IMR-90 (cell line): ENCODE data around the gene AOX1. TPM values are rescaled to one million over a fixed set of nuclear protein-coding genes. Genes with fewer than 3 reads are reported as not detected.

ENCODE experiments used
- ATAC-seq: fragments of 200-7000 bp; cut with Tn5 transposase; 2 replicates; pipeline ENCODE4 v1.9.1; 2020; ENCODE audit warnings: low read depth, mild to moderate bottlenecking, moderate library complexity
- BruUV-seq: library from RNA; stranded (reverse); fragments of 400-500 nt; replicated peaks from 2 replicates; lab custom pipeline; 2021; lab: Mats Ljungman, UMichigan
- CTCF ChIA-PET: fragments of 300-600 bp; formaldehyde crosslinking; extraction: SDS; loops from one replicate; lab custom pipeline; 2021; ENCODE audit warnings: antibody characterized with exemption; lab: Yijun Ruan, JAX
- POLR2A ChIA-PET: fragments of 300-600 bp; sonication (Branson Sonifier 250); formaldehyde crosslinking; loops from one replicate; lab custom pipeline; 2022; ENCODE audit warnings: antibody characterized with exemption; ENCODE audit not compliant: unreplicated experiment; lab: Charles Lee
- DNase-seq: peaks from one replicate; pipeline ENCODE4 v3.0.0; 2013
- H2AFZ ChIP-seq: replicated peaks from 2 replicates; pipeline ENCODE3; 2013; ENCODE audit warnings: low read length, mild to moderate bottlenecking; ENCODE audit not compliant: poor library complexity
- H2AK5ac ChIP-seq: 2 replicates; pipeline ENCODE4 v1.6.1; 2013; ENCODE audit warnings: low read depth, low read length, inconsistent platforms
- H2AK9ac ChIP-seq: replicated peaks from 2 replicates; pipeline ENCODE3; 2013; ENCODE audit warnings: mild to moderate bottlenecking, low read depth, low read length, moderate library complexity; ENCODE audit not compliant: poor library complexity
- H2BK120ac ChIP-seq: 2 replicates; pipeline ENCODE4 v1.6.1; 2013; ENCODE audit warnings: low read depth, low read length, inconsistent platforms
- H2BK15ac ChIP-seq: 3 replicates; pipeline ENCODE4 v1.6.1; 2013; ENCODE audit warnings: low read depth, low read length, inconsistent platforms
- H2BK20ac ChIP-seq: 2 replicates; pipeline ENCODE4 v1.6.1; 2013; ENCODE audit warnings: low read depth, mild to moderate bottlenecking, inconsistent platforms, low read length, moderate library complexity
- H2BK5ac ChIP-seq: 2 replicates; pipeline ENCODE4 v1.6.1; 2013; ENCODE audit warnings: mild to moderate bottlenecking, low read depth, low read length, inconsistent platforms; ENCODE audit not compliant: poor library complexity, severe bottlenecking
- H3K14ac ChIP-seq: replicated peaks from 2 replicates; pipeline ENCODE4 v1.6.1; 2013; ENCODE audit warnings: low read depth, low read length, inconsistent platforms
- H3K18ac ChIP-seq: 2 replicates; pipeline ENCODE4 v1.6.1; 2013; ENCODE audit warnings: low read depth, low read length, control low read depth
- H3K23ac ChIP-seq: 2 replicates; pipeline ENCODE4 v1.6.1; 2013; ENCODE audit warnings: low read depth, low read length, inconsistent platforms
- H3K27ac ChIP-seq: 2 replicates; pipeline ENCODE4 v1.5.1; 2013; ENCODE audit warnings: mild to moderate bottlenecking, control low read depth, low read length; ENCODE audit not compliant: insufficient read depth
- H3K27me3 ChIP-seq: 2 replicates; pipeline ENCODE4 v1.6.1; 2013; ENCODE audit warnings: low read length; ENCODE audit not compliant: control insufficient read depth, insufficient read depth
- H3K36me3 ChIP-seq: 2 replicates; pipeline ENCODE4 v1.6.1; 2013; ENCODE audit warnings: low read length, mixed read lengths; ENCODE audit not compliant: control insufficient read depth, insufficient read depth
- H3K4ac ChIP-seq: 2 replicates; pipeline ENCODE4 v1.6.1; 2013; ENCODE audit warnings: low read depth, low read length, inconsistent platforms
- H3K4me1 ChIP-seq: 2 replicates; pipeline ENCODE4 v1.6.1; 2013; ENCODE audit warnings: low read length, mixed read lengths; ENCODE audit not compliant: control insufficient read depth, insufficient read depth
- H3K4me2 ChIP-seq: 2 replicates; pipeline ENCODE4 v1.6.1; 2013; ENCODE audit warnings: low read depth, mild to moderate bottlenecking, control low read depth, low read length, moderate library complexity
- H3K4me3 ChIP-seq: 2 replicates; pipeline ENCODE4 v1.5.1; 2013; ENCODE audit warnings: low read depth, mild to moderate bottlenecking, control low read depth, low read length, moderate library complexity; ENCODE audit not compliant: insufficient read depth
- H3K56ac ChIP-seq: 2 replicates; pipeline ENCODE4 v1.6.1; 2013; ENCODE audit warnings: low read length, inconsistent platforms; ENCODE audit not compliant: insufficient read depth; ENCODE audit errors: extremely low read depth
- H3K79me1 ChIP-seq, 2 experiments: 2 replicates each; pipeline ENCODE4 v1.6.1; 2013; ENCODE audit warnings: low read length in 2 of 2, inconsistent platforms in 1 of 2, low read depth in 1 of 2
- H3K9ac ChIP-seq: 2 replicates; pipeline ENCODE4 v1.6.1; 2013; ENCODE audit warnings: low read depth, low read length, control low read depth
- H3K9me1 ChIP-seq: 2 replicates; pipeline ENCODE4 v1.6.1; 2013; ENCODE audit warnings: low read length, inconsistent platforms; ENCODE audit not compliant: insufficient read depth
- H3K9me3 ChIP-seq: 2 replicates; pipeline ENCODE4 v1.6.1; 2013; ENCODE audit warnings: low read length; ENCODE audit not compliant: control insufficient read depth, insufficient read depth
- H4K20me1 ChIP-seq: 2 replicates; pipeline ENCODE4 v1.6.1; 2013; ENCODE audit warnings: low read length, inconsistent platforms; ENCODE audit not compliant: insufficient read depth
- H4K5ac ChIP-seq: 2 replicates; pipeline ENCODE4 v1.6.1; 2013; ENCODE audit warnings: mild to moderate bottlenecking, low read depth, low read length, control low read depth
- H4K8ac ChIP-seq, 2 experiments: 2 replicates each; pipeline ENCODE4 v1.6.1; 2013; ENCODE audit warnings: low read depth in 2 of 2, low read length in 2 of 2, control low read depth in 1 of 2, inconsistent platforms in 1 of 2
- H4K91ac ChIP-seq: 2 replicates; pipeline ENCODE4 v1.6.1; 2013; ENCODE audit warnings: low read depth, low read length, inconsistent platforms; ENCODE audit not compliant: insufficient read depth
- BHLHE40 ChIP-seq: fragments of 150-350 bp; IDR thresholded peaks from 2 replicates; pipeline ENCODE4 v1.6.1; 2016; ENCODE audit warnings: mild to moderate bottlenecking, low read depth, low read length
- CHD1 ChIP-seq: IDR thresholded peaks from 2 replicates; pipeline ENCODE4 v1.6.1; 2012; ENCODE audit warnings: low read depth, low read length, improper control_type of control experiment
- CTCF ChIP-seq: conservative IDR thresholded peaks from 2 replicates; pipeline ENCODE4 v1.5.1; 2012; ENCODE audit warnings: mild to moderate bottlenecking, low read depth, low read length, improper control_type of control experiment
- ELK1 ChIP-seq: fragments of 150-350 bp; IDR thresholded peaks from 2 replicates; pipeline ENCODE4 v1.6.1; 2016; ENCODE audit warnings: low read depth, mild to moderate bottlenecking, low read length, moderate library complexity, borderline replicate concordance
- FOS ChIP-seq: fragments of 150-350 bp; IDR thresholded peaks from 2 replicates; pipeline ENCODE4 v1.6.1; 2016; ENCODE audit warnings: low read depth, low read length
- MAFK ChIP-seq: IDR thresholded peaks from 2 replicates; pipeline ENCODE4 v1.6.1; 2012; ENCODE audit warnings: low read depth, low read length, improper control_type of control experiment
- MAZ ChIP-seq: IDR thresholded peaks from 2 replicates; pipeline ENCODE4 v1.6.1; 2012; ENCODE audit warnings: low read depth, mild to moderate bottlenecking, low read length, improper control_type of control experiment, moderate library complexity, borderline replicate concordance
- MXI1 ChIP-seq: IDR thresholded peaks from 2 replicates; pipeline ENCODE4 v1.6.1; 2012; ENCODE audit warnings: low read depth, mild to moderate bottlenecking, low read length, moderate library complexity, borderline replicate concordance
- NFE2L2 ChIP-seq: fragments of 150-350 bp; IDR thresholded peaks from 2 replicates; pipeline ENCODE4 v1.6.1; 2016; ENCODE audit warnings: low read depth, mild to moderate bottlenecking, low read length
- POLR2A ChIP-seq: IDR thresholded peaks from 2 replicates; pipeline ENCODE4 v1.6.1; 2012; ENCODE audit warnings: mild to moderate bottlenecking, low read depth, low read length
- RAD21 ChIP-seq: IDR thresholded peaks from 2 replicates; pipeline ENCODE4 v1.6.1; 2012; ENCODE audit warnings: low read length, improper control_type of control experiment
- RCOR1 ChIP-seq: IDR thresholded peaks from 2 replicates; pipeline ENCODE4 v1.6.1; 2012; ENCODE audit warnings: mild to moderate bottlenecking, low read length, improper control_type of control experiment; ENCODE audit not compliant: insufficient replicate concordance
- RFX5 ChIP-seq: IDR thresholded peaks from 2 replicates; pipeline ENCODE4 v1.8.0; 2012; ENCODE audit warnings: low read depth, mild to moderate bottlenecking, low read length, moderate library complexity
- SMC3 ChIP-seq: fragments of 150-350 bp; IDR thresholded peaks from 2 replicates; pipeline ENCODE4 v1.6.1; 2016; ENCODE audit warnings: low read depth, mild to moderate bottlenecking, antibody characterized with exemption, low read length, moderate library complexity
- USF2 ChIP-seq: fragments of 150-350 bp; IDR thresholded peaks from 2 replicates; pipeline ENCODE4 v1.6.1; 2017; ENCODE audit warnings: mild to moderate bottlenecking, antibody characterized with exemption, low read length, low read depth
- WGBS, 2 experiments: methylation state at CpG; one replicate each; pipeline versions ENCODE4 v1.1.5 to v1.1.7; 2013; ENCODE audit warnings: missing lambda C conversion rate in 2 of 2; ENCODE audit not compliant: insufficient read length in 1 of 2; ENCODE audit errors: extremely low coverage in 2 of 2; 5-methylcytosine and 5-hydroxymethylcytosine counted together
- dilution Hi-C: fragments of 300-500 bp; cut with HindIII; formaldehyde crosslinking; loops from one replicate; pipeline ENCODE4 v1.14.3; 2018; ENCODE audit warnings: low sequenced_read_pairs; ENCODE audit not compliant: unreplicated experiment
- in situ Hi-C: fragments of 300-500 bp; cut with MboI; formaldehyde crosslinking; loops from 3 replicates; pipeline ENCODE4 v1.14.3; 2019; ENCODE audit warnings: low sequenced_read_pairs, inconsistent platforms, mixed read lengths
- intact Hi-C: fragments of 100-400 bp; cut with micrococcal nuclease; formaldehyde crosslinking; loops from 2 replicates; pipeline ENCODE4 v1.10.0; 2022
- polyA plus RNA-seq, 3 experiments: library from polyadenylated mRNA; depleted of rRNA; stranded (reverse); fragments of >200 nt; gene quantifications; 2 replicates each; pipeline ENCODE4 v1.2.3, GENCODE V29; 2012; ENCODE audit warnings: low replicate concordance in 1 of 3
- total RNA-seq: library from RNA; depleted of rRNA; stranded (reverse); fragments of >200 nt; gene quantifications from 2 replicates; pipeline ENCODE4 v1.2.3, GENCODE V29; 2012

AOX1 gene
- total and polyA plus RNA-seq, 2 of the 4 experiments (the other 2 are of a cell fraction) = 21.7 to 59.9 TPM

GRCh38 chr2:200650195-200650594, 64.4 kb downstream of the AOX1 start:
- ATAC-seq = no peak; the same call in 1 of the 2 replicates
- H2AK9ac ChIP-seq = no peak overlapping the region
- no peaks in the 10 kb centered on the region for H3K36me3 ChIP-seq
- no CpG with 5 or more reads among the region's 2 CpGs for WGBS, 2 experiments
- peak overlapping the region; percentile 54; the same call in 1 of the 2 replicates for H3K18ac ChIP-seq
- in situ Hi-C loops (no loop called here), dilution Hi-C loops (no loop called here), intact Hi-C loops (no loop called here)
- no peaks in the 10 kb centered on the region for H3K9me3 ChIP-seq
- H3K9me1 ChIP-seq = no peaks in the 10 kb centered on the region
- ChIA-PET POLR2A (no interaction called here), CTCF (no interaction called here)
- H3K4ac ChIP-seq = no peak overlapping the region
- H4K91ac ChIP-seq = no peak overlapping the region; the same call in 1 of the 2 replicates
- TF ChIP-seq SMC3 (no peak), MXI1 (no peak), CTCF (no peak), MAZ (no peak), BHLHE40 (no peak), MAFK (no peak), RFX5 (no peak), USF2 (no peak), RAD21 (no peak), ELK1 (no peak), NFE2L2 (no peak), POLR2A (no peak), CHD1 (no peak), FOS (no peak), RCOR1 (no peak)
- H3K9ac ChIP-seq = no peak overlapping the region
- H2BK120ac ChIP-seq = no peak overlapping the region
- H3K56ac ChIP-seq = no peak overlapping the region
- no peak overlapping the region for H2BK15ac ChIP-seq
- H2BK5ac ChIP-seq = no peak overlapping the region
- H3K4me2 ChIP-seq = no peak overlapping the region
- no peaks in the 10 kb centered on the region for H3K27me3 ChIP-seq
- no peak overlapping the region for H3K14ac ChIP-seq
- 0 out of 2 replicates have a peak overlapping the region, but pooled peaks have one; percentile 28 for H4K5ac ChIP-seq
- no peak overlapping the region for H2AFZ ChIP-seq
- H2BK20ac ChIP-seq = no peak overlapping the region
- H2AK5ac ChIP-seq = no peak overlapping the region
- no peaks in the 10 kb centered on the region for H3K79me1 ChIP-seq
- H3K4me1 ChIP-seq = peaks cover 16% of the 10 kb centered on the region
- no peak for DNase-seq
- BruUV-seq = no TSS peak
- H4K8ac ChIP-seq = no peak overlapping the region
- no peaks in the 10 kb centered on the region for H4K20me1 ChIP-seq
- no peak overlapping the region for H3K23ac ChIP-seq
- no peak overlapping the region for H3K27ac ChIP-seq
- no peak overlapping the region for H3K4me3 ChIP-seq
